ENCODE measurements around the gene RASL12.
A peak's percentile ranks its signal among the peaks of the same experiment; 100 is the strongest.
"Not testable (repeated sequence)": the region's sequence is repeated elsewhere in the genome, so short reads cannot be mapped to it uniquely, and the experiment has no call there.

RASL12 gene

DNA sequence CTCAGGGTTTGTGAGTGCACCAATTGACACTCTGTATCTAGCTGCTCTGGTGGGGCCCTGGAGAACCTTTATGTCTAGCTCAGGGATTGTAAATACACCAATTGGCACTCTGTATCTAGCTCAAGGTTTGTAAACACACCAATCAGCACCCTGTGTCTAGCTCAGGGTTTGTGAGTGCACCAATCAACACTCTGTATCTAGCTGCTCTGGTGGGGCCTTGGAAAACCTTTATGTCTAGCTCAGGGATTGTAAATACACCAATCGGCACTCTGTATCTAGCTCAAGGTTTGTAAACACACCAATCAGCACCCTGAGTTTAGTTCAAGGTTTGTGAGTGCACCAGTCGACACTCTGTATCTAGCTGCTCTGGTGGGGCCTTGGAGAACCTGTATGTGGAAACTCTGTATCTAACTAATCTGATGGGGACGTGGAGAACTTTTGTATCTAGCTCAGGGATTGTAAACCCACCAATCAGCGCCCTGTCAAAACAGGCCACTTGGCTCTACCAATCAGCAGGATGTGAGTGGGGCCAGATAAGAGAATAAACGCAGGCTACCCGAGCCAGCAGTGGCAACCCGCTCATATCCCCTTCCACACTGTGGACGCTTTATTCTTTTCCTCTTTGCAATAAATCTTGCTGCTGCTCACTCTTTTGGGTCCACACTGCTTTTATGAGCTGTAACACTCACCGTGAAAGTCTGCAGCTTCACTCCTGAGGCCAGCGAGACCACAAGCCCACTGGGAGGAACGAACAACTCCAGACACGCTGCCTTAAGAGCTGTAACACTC lies 8.0 kb upstream of the RASL12 start:
- not testable (repeated sequence) for DNase-seq (ENCODE audit: low spot score)

DNA sequence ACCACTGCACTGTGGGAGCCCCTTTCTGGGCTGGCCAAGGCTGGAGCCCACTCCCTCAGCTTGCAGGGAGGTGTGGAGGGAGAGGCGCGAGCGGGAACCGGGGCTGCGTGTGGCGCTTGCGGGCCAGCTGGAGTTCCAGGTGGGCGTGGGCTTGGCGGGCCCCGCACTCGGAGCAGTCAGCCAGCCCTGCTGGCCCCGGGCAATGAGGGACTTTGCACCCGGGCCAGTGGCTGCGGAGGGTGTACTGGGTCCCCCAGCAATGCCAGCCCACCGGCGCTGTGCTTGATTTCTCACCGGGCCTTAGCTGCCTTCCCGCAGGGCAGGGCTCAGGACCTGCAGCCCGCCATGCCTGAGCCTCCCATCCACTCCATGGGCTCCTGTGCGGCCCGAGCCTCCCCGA lies 7.2 kb upstream of the RASL12 start:
- DNase-seq (ENCODE audit: low spot score), result not testable (repeated sequence)

DNA sequence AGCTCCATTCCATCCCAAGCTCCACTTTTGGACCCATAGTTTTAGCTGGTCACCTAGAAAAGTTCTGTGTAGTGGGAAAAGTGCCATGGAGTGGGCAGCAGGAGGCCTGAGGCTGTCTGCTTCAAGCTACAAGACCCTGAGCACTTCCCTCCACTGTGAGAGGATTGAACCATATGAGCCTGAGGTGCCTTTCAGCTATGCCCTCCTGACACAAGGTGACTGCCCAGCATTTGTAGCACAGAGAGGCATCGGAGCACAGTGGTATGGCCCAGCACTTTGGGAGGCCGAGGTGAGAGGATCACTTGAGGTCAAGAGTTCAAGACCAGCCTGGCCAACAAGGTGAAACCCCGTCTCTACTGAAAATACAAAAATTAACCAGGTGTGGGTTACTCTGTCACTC lies 4.8 kb upstream of the RASL12 start:
- no peak for DNase-seq (ENCODE audit: low spot score)

DNA sequence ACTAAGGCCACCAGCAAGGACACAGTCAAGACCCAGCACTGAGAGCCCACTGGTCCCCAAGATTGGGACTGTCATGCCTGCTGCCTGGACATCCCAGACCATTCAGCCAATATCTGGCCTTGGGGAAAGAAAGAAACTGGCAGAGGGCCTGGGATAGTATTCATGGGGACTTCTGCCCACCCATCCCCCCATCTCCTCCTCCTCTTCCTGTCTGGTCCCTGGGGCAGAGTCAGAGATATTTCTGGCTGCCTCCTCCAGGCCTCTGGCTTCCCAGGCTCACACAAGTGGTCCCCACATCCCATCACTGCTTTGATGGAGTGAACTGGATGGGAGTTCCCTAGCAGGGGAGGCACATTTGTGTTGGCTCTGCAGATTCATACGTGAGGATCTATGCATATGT lies 4.2 kb upstream of the RASL12 start:
- no peak for DNase-seq (ENCODE audit: low spot score)

DNA sequence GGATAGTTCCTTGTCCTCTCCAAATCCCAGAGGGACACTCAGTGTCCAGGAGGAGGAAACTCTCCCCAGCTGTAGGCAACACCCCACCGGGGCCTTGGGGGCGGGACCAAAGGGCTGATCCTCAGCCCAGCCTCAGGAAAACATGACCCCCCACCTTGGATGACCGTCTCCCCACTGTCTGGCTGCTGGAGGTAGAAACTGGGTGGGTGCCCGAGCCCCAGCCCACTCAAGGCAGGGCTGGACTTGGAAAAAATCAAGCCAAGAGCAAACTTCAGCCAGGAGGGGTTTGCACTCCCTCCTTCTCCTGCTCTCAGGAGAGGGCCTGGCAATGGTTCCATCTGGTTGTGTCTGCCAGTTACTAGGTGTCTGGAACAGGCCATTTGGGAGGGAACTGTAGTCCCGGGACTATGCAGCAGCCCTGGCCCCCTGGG lies 3.6 kb upstream of the RASL12 start:
- DNase-seq (ENCODE audit: low spot score), result no peak

DNA sequence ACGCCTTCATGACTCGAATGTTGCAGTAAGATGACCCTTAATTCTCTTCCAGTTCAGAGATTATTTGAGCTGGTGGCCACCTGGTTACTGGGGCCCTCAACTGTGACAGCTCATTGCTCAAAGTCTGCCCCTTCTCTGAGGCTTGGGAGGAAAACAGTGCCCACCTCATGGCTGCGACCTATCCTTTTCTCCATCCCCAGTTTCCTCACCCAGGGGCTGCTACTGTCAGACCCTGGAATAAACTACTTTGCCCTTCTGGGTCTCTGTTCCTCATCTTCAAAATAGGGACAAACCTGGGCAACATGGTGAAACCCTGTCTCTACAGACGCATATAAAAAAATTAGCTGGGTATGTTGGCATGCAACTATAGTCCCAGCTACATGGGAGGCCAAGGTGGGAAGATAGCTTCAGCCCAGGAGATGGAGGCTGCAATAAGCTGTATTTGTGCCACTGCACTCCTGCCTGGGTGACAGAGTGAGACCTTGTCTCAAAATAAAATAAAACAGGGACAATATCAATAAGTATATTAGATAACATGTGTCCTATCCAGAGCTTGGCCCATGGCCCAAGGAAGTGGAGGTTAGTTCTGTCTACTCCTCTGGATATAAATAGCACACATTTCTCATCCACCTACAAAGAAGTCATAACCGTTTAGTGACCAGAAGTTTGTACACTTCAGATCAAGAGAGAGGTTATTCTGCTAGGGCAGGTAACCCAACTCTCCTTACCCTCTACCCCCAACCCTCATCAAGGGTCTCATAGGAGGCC lies 2.2 kb upstream of the RASL12 start:
- DNase-seq (ENCODE audit: low spot score), result no peak

DNA sequence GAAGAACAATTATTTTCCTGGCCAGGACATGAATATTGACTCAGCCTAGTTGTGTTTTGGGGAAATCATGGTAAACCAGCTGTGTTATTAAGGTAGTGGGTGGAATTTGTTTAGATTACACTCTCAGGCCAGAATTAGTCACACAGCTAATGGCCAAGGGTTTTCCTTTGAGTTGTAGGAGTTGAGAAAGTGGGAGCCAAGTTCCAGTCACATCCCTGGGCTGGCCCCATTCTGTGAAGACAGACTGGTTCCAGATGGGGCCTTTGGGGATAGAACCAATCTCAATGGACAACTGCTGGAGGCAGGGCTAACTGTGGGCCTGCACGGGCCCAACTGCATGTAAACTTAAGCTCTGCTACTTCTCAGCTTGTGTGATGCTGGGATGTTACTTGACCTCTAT lies 1.4 kb upstream of the RASL12 start:
- no peak for DNase-seq (ENCODE audit: low spot score)

DNA sequence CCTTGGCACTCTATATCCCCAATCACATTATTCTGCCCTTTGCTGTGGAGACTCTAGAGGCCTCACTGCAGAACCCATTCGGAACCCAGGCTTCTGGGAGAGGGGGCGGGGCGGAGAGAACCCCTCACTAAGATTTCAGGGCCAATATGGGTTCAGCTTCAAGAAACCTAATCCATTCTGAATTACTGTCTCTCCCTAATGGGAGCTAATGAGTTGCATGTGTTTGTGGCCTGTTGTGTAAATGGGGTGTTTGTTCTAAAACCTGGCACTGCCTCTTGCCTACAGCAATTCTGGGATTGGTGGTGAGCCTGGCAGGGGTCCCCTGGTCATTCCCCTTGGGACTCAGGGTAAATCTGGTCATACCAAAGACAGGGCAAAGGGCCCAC lies 605 bp upstream of the RASL12 start:
- DNase-seq (ENCODE audit: low spot score), result no peak

DNA sequence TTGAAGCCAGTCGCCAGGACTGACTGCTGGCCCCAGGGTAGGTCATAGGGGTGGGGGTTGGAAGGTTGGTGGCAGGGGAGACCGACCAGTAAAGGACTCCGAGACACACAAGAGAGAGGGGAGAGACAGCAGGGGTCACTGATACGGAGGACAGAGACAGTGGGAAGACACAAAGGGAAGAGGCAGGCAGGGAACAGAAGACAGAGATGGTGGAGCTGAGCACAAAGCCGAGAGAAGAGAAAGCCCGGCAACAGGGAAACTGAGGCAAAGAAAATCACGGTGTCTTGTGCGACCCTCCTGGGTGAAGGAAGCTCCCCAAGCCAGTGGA lies 510 bp downstream of the RASL12 start:
- DNase-seq (ENCODE audit: low spot score), result no peak

DNA sequence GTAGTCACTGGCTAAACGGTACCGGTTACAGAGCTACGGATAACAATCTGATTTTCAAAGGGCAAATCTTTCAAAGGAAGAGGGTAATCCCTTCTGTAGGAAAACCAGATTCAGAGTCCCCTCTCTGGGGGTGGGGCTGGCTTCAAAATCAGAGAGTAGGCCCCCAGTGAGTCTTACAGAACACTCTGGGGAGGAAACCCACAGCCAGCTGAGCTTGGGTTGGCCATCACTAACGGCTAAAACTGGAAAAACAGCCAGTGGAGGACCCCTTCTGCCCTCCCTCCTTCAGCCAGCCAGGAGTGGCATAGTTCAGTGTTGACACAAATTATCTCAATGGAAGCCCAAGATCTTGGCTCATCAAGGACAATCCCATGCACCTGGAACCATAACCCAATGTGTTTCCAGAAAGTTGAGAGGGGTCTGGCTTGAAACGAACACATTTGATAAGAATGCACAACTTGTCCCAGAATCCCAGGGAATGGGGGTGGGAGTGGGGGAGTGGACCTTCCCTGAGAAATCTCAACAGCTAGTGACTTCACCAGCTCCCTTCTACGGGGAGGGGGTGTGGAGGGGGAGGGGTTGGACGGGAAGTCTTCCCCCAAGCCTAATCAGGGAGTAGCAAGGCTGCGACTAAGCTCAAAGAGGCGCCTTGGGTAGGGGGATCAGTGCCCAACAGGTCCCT lies 1.0 kb downstream of the RASL12 start:
- DNase-seq (ENCODE audit: low spot score), result no peak

DNA sequence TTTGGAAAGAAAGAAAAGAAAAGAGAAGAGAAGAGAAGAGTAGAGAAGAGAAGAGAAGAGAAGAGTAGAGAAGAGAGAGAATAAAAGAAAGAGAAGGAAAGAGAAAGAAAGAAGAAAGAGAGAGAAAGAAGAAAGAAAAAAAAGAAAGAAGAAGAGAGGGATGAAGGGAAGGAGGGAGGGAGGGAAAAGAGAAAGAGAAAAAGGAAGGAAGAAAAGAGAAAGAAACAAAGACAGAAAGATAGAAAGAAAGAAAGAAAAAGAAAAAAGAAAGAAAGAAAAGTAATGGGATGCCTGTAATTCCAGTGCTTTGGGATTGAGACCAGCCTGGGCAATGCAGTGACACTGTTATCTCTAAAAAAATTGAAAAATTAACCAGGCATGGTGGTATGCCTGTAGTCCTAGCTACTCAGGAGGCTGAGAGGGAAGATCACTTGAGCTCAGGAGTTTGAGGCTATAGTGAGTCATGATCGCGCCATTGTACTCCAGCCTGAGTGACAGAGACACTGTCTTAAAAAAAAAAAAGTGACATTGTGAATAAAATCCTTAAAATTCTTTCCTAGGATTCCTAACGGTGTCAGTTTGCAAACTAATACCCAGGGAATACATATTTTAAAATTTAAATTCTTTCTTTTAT lies 1.7 kb downstream of the RASL12 start:
- DNase-seq (ENCODE audit: low spot score), result no peak

DNA sequence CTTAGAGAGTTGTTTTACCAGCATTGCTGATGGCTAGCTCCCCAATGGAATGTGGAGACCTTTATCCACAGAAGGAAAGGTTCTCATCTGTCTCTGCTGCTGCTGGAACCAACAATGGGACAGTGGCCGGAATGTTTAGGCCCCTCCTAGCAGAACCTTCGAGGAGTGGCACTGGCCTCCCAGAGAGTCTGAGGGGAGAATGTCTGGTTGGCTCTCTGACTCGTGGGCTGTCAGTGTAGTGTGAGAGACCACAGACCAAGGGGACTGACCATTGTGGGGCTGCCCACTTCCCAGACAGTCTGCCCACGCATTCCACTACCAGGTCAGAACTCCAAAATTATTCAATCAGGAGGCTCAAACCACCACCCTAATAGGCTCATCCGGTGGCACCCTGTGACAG lies 5.1 kb downstream of the RASL12 start:
- no peak for DNase-seq (ENCODE audit: low spot score)

DNA sequence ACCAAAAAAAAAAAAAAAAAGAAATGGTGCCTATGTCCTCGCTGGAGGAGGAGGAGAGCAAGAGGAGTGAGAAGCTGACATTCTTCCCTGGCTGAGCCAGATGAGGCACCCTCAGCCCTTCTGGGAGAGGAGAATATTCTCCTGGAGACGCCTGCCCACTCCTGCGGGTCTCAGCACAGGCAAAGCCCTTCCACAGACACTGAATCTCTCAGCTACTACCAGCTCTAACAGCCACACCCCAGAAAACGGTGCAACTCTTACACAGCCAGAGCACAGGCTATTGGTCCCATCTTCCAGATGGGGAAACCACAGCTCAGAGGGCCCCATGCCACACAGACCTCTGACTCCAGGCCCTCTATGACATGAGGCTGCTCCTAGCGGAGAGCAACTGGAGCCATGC lies 5.7 kb downstream of the RASL12 start:
- DNase-seq (ENCODE audit: low spot score), result no peak

DNA sequence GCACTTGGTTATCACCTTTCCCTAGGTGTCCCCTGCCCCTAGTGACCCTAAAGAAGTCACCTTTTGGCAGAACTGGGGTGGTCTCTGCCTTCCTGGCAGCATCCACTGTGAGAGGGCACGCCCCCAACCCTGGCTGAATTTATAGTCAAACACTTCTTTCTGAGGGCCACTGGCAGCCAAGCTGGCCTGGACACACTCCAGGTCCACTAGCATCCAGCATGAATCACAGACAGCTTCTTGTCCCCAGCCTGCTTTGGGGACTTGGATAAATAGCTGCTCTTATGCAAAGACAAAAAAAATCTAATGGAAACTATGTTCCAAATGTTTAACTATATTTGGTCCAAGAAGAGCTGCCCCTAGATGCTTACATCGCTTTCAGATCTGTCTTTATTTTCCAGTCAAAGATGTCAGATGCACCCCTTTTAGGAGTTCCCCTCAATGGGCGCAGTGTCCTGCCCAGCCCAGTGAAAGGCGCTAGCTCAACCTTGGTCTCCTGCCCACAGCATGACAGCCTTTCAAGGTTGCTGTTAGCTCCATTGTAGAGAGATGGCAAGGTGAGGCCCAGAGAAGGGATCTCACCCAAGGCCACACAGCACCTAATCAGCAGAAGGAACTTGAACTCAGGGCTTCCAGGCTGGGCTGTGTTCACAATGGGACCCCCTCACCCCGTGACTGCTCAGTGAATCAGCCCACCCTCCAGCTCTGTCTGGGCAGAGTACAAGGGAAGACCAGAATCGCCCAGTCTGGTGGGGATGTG lies 7.0 kb downstream of the RASL12 start:
- peak; percentile 85 for DNase-seq (ENCODE audit: low spot score)

DNA sequence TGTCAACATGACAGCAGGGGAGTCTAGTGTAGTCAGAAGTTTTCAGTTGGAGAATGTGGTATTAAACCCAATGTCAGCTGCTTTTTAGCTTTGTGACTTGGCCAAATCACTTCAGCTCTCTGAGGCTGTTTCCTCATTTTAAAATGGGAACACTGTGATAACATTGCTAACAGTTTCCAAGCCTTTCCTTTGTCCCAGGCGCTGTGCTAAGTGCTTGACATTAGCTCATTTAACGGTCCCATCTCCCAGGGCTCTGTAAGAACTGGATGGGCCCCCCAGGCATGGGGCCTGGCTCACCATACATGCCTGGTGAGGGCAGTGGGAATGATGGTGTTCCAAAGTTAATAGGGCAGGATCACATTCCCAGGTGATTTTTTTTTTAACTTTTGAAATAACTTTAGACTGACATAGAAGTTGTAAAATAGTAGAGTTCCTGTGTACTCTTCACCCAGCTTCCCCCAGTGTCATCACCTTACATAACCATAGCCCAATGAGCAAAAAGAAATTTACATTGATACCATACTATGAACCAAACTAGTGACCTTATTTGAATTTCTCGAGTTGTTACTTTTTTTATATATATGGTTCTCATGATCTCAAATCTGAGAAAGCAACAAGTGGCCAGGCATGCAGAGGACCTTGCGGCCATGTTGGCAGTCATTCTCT lies 7.7 kb downstream of the RASL12 start:
- DNase-seq (ENCODE audit: low spot score), result no peak

DNA sequence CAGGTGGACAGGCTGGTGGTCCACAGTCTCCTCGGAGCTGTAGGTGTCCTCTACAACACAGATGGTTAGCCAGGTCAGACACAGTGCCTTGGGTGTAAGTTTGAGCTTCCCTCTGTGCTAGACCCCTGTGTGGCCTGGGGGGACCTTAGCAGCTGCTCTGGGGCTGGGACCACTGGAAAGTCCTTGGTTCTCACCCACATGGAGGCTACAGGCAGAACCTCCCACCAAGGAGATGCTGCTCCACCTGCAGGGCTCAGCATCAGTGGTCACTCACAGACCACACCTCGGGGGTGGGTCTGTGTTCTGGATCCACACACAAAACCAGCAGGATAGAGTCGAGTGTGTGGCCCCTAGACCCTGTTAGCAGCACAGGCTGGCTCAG lies 8.4 kb downstream of the RASL12 start:
- no peak for DNase-seq (ENCODE audit: low spot score)

DNA sequence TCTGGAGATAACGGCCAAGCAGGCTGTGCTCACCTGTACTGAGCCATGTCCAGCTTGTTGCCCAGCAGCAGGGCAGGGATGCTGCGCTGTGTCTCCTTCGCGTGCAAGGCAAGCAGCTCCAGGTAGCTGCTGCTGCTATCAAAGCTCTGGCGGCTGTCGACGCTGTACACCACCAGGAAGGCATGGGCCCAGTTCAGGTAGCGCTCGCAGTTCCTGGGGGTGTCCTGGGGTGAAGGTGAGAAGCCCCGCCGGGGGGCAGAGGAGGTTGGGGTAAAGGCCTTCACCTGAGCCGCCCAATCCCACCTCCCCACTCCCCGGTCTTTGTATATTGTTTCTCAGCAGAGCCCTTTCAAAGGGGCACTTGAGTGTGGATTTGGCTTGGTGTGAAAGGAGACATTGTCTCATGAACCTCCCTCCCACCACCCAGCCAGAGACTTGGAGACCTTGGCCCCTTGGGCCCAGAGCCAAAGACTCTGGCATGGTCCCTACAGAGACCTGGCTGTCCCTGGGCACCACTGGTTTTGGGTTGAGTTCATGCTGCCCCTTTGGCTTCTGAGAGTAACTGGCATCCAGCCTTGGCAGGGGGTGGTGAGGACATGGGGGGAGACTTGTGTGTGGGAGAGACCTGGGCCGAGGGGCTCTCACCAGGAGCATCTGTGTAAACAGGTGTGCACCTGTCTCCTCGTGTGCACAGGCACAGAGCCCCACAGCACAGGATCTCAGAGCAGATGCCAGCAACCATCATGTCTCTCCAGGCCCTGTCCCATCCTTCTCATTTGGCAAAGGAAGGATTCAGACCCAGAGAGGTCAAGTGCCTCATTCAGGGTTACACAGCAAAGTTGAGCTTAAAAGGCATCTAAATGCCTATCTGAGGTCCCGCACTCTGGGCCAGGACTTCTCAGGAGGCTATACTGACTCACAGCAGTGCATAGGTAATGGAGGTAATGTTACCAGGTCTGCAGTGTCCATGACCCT lies 9.1 kb downstream of the RASL12 start:
- DNase-seq (ENCODE audit: low spot score), result peak; percentile 58

DNA sequence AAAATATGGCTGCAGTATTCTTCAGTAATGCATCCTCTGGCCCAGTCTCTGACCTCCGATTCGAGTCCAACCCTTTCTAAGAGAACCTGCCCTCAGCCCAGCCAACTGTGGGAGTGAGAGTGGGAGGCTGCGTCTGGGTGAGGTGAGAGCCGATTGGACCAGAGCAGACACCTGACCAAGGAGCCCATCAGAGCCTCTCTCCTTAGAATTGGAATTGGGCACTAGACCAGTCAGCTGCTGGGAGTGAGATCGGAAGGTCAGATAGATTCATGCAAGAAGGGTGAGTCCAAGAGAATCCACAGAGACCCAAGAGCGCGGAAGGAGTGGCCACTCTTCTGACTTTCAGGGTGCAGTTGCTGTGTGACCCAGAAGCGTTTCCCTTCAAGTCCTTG lies 10.2 kb downstream of the RASL12 start:
- DNase-seq (ENCODE audit: low spot score), result no peak

DNA sequence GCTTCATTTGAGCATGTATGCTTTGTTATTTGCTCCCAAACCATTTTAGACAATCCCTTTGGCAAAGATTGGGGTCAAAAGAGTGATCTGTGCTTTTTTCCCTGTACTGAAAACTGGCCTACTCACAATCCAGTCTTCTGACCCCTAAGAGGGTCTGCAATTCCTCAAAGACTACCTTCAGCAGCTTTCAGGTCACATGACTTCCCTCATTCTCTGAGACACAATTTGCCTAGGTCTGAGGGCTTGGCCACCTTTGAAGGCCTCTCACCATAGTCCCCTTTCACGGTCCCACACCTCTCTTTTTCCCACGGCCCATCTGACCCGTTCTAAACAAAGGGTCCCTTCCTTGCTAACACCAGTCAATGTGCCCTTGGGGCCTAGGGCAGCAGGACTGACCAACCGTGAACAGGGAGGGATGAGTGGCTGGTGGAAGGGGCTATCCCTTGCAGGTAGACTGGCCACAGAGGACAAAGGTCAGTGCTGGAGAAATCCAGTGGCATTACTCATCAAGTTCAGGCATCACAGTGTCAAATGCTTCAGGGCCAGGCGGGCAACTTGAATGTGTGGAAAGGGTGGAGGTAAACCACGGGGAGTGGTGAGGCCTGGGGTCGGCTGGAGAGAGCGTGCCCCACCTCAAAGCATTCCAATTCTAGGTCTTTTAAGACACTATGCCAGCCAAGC lies 10.8 kb downstream of the RASL12 start:
- no peak for DNase-seq (ENCODE audit: low spot score)

DNA sequence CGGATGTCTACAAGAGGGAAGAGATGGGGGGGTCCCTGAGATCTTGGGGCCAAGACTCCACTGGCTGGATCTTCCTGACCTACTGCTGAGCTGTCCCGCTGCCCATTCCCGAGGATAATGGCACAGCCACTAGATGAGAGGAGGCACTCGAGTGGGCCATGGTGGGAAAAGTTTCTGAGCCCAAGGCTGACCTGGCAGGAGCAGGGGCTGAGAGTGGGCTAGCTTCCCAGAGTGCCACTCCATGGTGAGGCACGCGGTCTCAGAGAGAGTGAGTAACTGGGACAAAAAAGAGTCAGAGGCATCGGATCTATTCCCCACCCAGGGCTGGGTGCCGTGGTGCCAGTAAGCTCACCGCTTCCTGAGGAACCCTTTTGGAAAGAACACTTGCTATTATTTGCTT lies 11.7 kb downstream of the RASL12 start:
- DNase-seq (ENCODE audit: low spot score), result no peak

Measured in globus pallidus (tissue), 1 donor.